ENCODE data around the gene OR2K2.

- TF ChIP-seq CTCF (conservative IDR thresholded peaks at IDR 0.05; ENCODE audit: low read depth in 2 of 2): no peak
- TF ChIP-seq CREB1 (CRISPR knock-in tag; IDR thresholded peaks at IDR 0.05; ENCODE audit: low read depth): no peak
- no peak for TF ChIP-seq EZH2phosphoT487 (IDR thresholded peaks at IDR 0.05; ENCODE audit: unreplicated experiment)
- TF ChIP-seq ZNF331 (CRISPR knock-in tag; IDR thresholded peaks at IDR 0.05; ENCODE audit: low read depth): no peak
- no peak for TF ChIP-seq ZNF462 (CRISPR knock-in tag; IDR thresholded peaks at IDR 0.05)
- TF ChIP-seq REST (IDR thresholded peaks at IDR 0.05; ENCODE audit: unreplicated experiment): no peak
Measured at GRCh38 chr9:111301195-111301594, 28.8 kb downstream of the OR2K2 start.

Data from GM23338 (cell line).